Activated T-cell treated with anti-CD3 and anti-CD28 coated beads, Interleukin-2, amount 50 U/mL, for 24 hours (primary cell): ENCODE results near the gene CAPG.

Source experiments
- DNase-seq: peaks from one replicate; pipeline ENCODE4 v3.0.0-alpha.2; 2020
- H3K27ac Mint-ChIP-seq: 2 replicates; pipeline ENCODE4 v1.8.0; 2020; ENCODE audit warnings: mild to moderate bottlenecking, mixed read lengths
- H3K27me3 Mint-ChIP-seq: 2 replicates; pipeline ENCODE4 v1.8.0; 2020; ENCODE audit warnings: mixed read lengths
- H3K36me3 Mint-ChIP-seq: 2 replicates; pipeline ENCODE4 v1.8.0; 2020; ENCODE audit warnings: low read depth, mixed read lengths
- H3K4me1 Mint-ChIP-seq: 2 replicates; pipeline ENCODE4 v1.8.0; 2020; ENCODE audit warnings: low read depth, mixed read lengths
- H3K4me3 Mint-ChIP-seq: 2 replicates; pipeline ENCODE4 v1.8.0; 2020; ENCODE audit warnings: mild to moderate bottlenecking, moderate library complexity, mixed read lengths
- H3K9me3 Mint-ChIP-seq: 2 replicates; pipeline ENCODE4 v1.8.0; 2020; ENCODE audit warnings: mixed read lengths

The CAPG gene

DNA sequence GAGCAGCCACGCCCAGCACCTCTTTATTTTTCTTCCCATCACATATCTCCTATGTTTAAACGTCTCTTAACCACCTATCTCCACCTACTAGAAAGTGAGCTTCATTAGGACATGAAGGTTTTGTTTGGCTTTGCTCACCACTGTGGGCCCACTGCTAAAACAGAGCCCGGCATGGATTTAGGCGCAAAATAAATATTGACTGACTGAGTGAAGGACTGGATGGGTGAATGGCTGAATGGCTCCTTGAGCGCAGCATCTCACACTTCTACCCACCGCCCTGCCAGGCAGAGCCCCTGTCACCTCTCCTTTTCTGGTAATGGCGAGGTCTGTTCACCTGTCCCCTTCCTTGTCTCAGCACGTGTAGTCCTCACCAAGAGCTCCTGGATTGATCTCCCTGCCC, 10.1 kb downstream of the CAPG start:
- peaks cover 8% of the 10 kb centered on the region for H3K9me3 Mint-ChIP-seq
- no peak overlapping the region for H3K27ac Mint-ChIP-seq
- DNase-seq: no peak
- peaks cover 13% of the 10 kb centered on the region for H3K36me3 Mint-ChIP-seq
- H3K4me3 Mint-ChIP-seq: no peak overlapping the region
- peaks cover 10% of the 10 kb centered on the region for H3K4me1 Mint-ChIP-seq
- no peaks in the 10 kb centered on the region for H3K27me3 Mint-ChIP-seq

DNA sequence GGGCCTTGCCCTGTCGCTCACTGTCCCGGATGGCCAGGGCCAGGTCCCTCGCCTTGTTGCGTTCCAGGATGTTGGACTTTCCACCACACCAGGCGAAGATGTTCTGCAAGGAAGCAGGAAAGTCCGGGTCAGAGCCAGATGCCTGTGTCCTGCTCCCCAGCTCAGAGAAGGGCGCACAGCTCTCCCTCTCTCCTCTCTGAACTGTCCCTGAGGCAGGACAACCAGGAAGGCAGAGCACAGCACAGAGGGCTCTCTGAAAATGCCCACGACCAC, 11.0 kb downstream of the CAPG start:
- H3K36me3 Mint-ChIP-seq: peaks cover 9% of the 10 kb centered on the region
- DNase-seq: no peak
- H3K27ac Mint-ChIP-seq: no peak overlapping the region
- H3K9me3 Mint-ChIP-seq: peaks cover 5% of the 10 kb centered on the region
- H3K4me3 Mint-ChIP-seq: no peak overlapping the region
- peaks cover 8% of the 10 kb centered on the region for H3K4me1 Mint-ChIP-seq
- no peaks in the 10 kb centered on the region for H3K27me3 Mint-ChIP-seq

DNA sequence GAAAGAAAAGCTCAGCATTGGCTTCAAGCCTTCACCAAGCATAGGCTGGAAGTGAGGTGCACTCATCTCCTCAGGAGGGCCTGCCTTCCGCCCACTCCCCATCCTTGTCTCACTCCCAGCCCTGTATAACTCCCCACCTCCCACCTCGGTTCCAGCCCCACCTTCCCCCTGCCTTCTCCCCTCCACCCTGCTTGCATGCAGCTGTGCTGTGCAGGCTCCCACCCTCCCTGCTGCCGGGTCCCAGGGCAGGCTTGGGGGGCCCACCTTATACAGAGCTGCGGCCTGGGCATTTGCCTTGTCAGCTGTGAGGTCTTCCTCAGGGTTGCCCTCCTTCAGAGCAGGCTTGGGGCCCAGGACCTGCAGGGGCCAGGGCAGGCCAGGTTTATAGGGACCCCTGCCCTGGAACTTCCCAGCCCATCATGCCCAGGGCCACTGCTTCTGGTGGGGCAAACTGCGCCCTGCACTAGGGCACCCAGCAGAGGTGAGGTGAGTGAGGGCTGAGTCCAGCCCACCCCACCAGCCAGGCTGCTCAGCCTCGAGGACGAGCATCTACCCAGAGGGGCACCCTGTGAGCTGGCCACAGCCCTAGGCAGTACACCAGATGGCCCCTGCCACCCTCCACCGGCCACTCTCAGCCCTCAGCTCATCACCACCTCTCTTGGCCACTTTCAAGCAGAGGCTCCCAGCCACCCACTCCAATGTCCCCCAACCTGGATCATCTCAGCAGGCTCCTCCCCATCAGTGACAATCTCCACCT, 11.6 kb downstream of the CAPG start:
- Mint-ChIP-seq H3K27me3 (no peaks in the 10 kb centered on the region), H3K36me3 (peaks cover 9% of the 10 kb centered on the region), H3K27ac (no peak overlapping the region), H3K9me3 (peaks cover 2% of the 10 kb centered on the region), H3K4me1 (peaks cover 8% of the 10 kb centered on the region), H3K4me3 (no peak overlapping the region)
- DNase-seq: no peak

DNA sequence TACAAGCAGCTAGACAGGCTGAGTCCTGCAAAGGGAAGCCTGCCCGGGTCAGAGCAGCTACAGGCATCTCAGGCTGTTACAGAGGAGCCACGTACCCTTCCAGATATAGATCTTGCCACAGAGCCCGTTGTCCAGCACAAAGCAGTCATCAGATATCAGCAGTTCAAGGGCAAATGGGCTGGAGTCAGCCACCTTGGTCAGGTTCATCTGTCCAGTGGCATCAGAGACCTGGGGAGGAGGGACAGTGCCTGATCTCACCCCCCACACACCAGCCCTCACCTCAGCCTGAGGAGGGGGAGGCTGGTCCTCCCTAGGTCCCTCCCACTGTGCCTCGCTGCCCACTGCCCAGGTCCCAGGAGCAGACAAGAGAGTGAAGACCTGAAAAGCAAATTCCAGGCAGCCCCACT, 12.2 kb downstream of the CAPG start:
- H3K4me1 Mint-ChIP-seq: peaks cover 8% of the 10 kb centered on the region
- no peak for DNase-seq
- H3K27me3 Mint-ChIP-seq: no peaks in the 10 kb centered on the region
- H3K27ac Mint-ChIP-seq: no peak overlapping the region
- H3K36me3 Mint-ChIP-seq: peaks cover 4% of the 10 kb centered on the region
- H3K9me3 Mint-ChIP-seq: no peaks in the 10 kb centered on the region
- no peak overlapping the region for H3K4me3 Mint-ChIP-seq

DNA sequence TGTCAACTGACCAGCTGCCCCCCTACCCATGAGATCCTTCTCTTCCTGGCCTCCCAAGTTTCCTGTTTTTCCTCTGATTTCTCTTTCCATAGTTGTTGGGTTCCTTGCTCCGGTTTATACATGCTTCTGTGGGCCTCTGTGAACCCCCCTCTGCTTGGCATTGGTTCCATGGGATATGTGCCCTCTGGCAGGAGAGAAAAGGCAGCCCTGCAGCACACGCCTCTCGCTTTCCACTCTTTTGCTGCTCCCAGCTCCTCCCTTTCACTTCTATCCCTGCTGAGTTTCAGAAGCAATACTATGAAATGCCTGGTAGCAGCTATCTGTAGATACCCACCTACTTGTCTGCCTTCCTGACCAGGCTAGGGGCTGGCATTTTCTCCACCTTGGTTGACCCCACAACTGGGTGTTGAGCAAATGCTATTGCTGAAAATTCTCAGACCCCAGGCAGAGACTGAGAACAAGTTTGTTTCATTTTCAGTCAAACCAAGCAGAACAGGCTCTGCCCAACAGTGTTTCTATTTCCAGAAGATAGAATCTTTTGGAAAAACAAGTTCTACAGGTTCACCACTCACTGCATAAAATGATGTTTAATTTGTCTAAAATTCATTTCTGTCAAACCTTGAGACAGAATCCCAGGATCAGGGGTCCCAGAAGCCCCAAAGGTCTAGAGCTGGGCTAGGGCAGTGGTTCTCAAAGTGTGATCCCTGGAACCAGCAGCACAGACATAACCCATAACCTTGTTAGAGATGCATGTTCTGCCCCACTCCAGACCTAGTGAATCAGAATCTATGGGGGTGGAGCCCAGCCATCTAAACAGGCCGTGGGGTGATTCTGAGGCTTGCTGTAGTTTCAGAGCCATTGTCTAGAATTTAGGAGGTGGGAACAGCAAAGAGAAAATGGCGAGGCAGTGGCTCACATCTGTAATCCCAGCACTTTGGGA, 13.4 kb downstream of the CAPG start:
- Mint-ChIP-seq H3K9me3 (no peaks in the 10 kb centered on the region), H3K4me1 (peaks cover 16% of the 10 kb centered on the region), H3K27me3 (no peaks in the 10 kb centered on the region), H3K36me3 (peaks cover 4% of the 10 kb centered on the region), H3K27ac (peak overlapping the region; percentile 71), H3K4me3 (no peak overlapping the region)
- no peak for DNase-seq

DNA sequence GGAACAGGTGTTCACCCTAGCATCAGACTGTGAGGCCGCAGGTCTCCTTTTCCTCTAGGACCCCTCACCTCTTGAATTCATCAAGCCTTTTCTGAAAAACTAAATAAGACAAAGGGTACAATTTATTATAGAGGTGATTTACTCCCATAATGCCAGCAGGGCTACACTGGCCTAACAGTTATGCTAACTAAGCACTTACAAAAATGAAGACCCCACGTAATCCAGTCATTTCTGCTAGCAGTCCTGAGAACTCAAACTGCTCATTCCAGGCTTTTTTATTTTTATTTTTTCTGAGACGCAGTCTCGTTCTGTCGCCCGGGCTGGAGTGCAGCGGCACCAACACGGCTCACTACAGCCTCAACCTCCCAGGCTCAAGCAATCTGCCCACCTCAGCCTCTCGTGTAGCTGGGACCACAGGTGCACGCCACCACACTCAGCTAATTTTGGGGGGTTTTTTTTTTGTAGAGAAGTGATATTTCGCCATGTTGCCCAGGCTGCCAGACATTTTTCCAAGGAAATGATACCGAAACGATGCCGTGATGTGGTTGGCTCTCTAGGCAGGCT, 14.2 kb downstream of the CAPG start:
- no peak for DNase-seq
- H3K4me1 Mint-ChIP-seq: peaks cover 21% of the 10 kb centered on the region
- H3K4me3 Mint-ChIP-seq: no peak overlapping the region
- H3K36me3 Mint-ChIP-seq: peaks cover 4% of the 10 kb centered on the region
- H3K27me3 Mint-ChIP-seq: no peaks in the 10 kb centered on the region
- no peaks in the 10 kb centered on the region for H3K9me3 Mint-ChIP-seq
- H3K27ac Mint-ChIP-seq: no peak overlapping the region

DNA sequence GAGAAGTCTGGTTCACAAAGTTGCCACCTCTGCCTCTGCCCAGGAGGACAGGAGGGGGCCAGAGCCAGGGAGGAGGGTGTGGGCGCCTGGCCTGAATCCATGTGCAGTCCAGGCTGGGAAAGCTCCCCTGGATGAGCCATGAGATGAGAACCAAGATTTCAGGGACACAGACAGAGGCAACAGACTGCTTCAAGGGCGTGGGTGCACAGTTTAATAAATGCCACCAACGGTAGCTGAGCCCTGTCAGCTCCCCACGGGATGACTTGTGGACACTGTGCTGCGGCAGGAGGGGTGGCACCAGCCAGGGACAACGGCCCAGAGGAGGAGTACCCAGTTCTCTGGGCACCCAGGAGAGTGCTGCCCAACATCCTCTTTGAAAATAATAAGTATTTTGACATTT, 15.2 kb downstream of the CAPG start:
- Mint-ChIP-seq H3K27ac (no peak overlapping the region), H3K36me3 (peaks cover 9% of the 10 kb centered on the region)

DNA sequence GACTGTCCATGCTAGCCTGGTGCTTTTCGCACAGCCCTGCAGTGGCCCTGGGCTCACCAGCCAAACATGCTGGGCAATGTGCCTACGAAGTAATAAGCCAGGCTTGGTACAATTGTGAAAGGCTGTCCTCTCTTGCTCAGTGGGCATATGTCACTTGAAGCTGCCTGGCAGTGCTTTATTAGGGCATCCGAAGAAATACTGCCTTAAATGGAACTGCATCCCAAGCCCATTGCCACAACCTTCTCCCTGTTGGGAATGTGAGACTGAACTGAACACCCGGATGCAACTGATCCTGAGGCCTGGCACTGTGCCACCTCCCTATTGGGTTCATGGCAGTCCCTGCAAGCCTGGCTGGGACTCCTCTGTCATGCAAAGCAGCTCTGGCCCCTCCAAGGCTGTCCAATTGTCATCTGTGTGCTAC, 15.9 kb downstream of the CAPG start:
- Mint-ChIP-seq H3K4me3 (no peak overlapping the region), H3K27ac (no peak overlapping the region), H3K27me3 (no peaks in the 10 kb centered on the region), H3K36me3 (peaks cover 16% of the 10 kb centered on the region), H3K9me3 (no peaks in the 10 kb centered on the region), H3K4me1 (peaks cover 21% of the 10 kb centered on the region)
- DNase-seq: no peak

More for the DNA sequence above, 15.2 kb downstream of the CAPG start:
- no peak for DNase-seq
- H3K4me3 Mint-ChIP-seq: no peak overlapping the region
- H3K27me3 Mint-ChIP-seq: no peaks in the 10 kb centered on the region
- H3K9me3 Mint-ChIP-seq: no peaks in the 10 kb centered on the region
- H3K4me1 Mint-ChIP-seq: peaks cover 21% of the 10 kb centered on the region

DNA sequence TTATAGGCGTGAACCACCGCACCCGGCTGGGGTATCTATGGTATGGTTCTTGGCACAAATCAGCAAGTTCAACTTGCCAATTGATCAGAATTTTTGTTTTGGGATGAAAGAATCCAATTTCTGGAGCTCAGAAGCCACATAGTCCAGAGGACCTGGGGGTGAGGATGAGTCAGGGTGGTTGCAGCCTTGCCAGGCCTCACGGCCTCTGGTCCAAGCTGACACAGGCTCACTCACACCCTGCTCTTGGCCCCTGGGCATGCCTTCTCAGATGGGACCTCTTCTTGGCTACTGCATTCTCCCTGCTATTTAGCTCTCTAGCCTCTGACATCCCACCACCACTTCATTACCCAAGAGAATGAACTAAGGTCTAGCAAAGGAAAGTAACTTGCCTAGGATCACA, 16.3 kb downstream of the CAPG start:
- Mint-ChIP-seq H3K27ac (no peak overlapping the region), H3K4me1 (peaks cover 21% of the 10 kb centered on the region), H3K4me3 (no peak overlapping the region), H3K27me3 (no peaks in the 10 kb centered on the region), H3K36me3 (peaks cover 18% of the 10 kb centered on the region), H3K9me3 (no peaks in the 10 kb centered on the region)
- no peak for DNase-seq

DNA sequence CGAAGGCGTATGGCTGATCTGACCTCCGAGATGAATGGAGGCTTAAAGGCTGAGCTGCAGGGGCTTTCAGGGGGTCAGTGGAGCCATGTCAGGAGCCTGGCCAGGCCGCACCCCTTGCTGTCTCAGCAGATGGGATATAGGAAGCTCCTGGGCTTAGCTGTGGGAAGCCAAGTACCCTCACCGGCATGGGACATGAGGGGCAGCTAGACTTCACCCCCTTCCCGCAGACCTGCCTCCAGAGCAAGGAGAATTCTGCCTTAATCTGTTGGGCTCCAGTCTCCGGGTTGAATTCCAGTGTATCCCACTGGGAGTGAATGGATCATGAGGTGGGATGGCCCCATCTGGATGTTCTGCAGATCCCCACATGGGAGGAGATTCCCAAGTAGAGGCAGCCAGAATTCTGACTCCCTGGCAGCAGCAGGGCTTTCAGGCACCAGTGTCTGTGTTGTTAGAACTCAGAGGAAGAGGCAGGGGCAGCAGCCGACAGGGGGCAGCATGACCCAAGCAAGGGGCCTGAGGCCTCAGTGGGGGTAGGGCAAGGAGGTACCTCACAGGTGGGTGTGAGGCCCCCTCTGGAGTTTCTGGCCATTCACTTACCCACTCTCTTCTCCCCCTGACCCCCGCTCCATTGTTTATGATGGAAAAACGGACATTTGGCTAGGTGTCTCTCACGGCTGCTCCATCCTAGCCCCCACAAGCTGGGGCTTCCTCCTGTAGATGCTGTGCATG, 19.1 kb downstream of the CAPG start:
- H3K4me3 Mint-ChIP-seq: no peak overlapping the region
- H3K36me3 Mint-ChIP-seq: peaks cover 35% of the 10 kb centered on the region
- H3K27me3 Mint-ChIP-seq: no peaks in the 10 kb centered on the region
- peaks cover 13% of the 10 kb centered on the region for H3K4me1 Mint-ChIP-seq
- peak overlapping the region; percentile 15 for H3K27ac Mint-ChIP-seq
- H3K9me3 Mint-ChIP-seq: no peaks in the 10 kb centered on the region
- DNase-seq: peak; percentile 84

DNA sequence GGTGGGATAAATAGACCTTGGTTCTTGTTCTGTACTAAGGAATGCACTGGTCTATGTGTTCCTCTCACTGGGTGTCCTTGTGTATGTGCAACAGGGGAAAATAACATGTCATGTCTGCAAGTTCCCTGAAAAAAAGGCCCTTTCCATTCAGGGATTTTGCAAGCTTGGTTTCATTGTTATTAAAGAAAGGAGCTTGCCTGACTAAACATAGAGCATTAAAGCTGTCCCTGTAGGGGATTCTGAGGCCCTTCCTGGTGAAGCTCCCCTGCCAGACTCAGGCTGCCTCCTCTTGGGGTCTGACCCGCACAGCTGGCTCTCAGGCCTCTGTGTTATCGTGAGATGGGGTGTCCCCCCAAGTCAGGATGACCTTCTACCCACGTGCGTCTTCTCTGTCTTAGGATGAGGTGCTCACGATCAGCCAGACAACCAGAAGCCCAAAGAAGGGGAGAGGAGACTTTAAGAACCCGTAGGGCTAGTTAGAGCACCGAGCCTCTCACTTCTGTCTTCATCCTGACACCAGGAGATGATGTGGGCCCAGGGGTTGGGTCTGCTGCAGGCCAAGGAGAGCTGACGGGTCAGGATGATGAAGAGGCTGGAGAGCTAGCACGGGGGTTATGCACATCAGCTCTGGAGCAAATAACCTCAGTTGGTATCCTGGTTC, 21.2 kb downstream of the CAPG start:
- Mint-ChIP-seq H3K4me1 (peaks cover 13% of the 10 kb centered on the region), H3K27me3 (no peaks in the 10 kb centered on the region), H3K27ac (peak overlapping the region; percentile 7), H3K36me3 (peaks cover 52% of the 10 kb centered on the region), H3K9me3 (no peaks in the 10 kb centered on the region), H3K4me3 (no peak overlapping the region)
- DNase-seq: no peak

DNA sequence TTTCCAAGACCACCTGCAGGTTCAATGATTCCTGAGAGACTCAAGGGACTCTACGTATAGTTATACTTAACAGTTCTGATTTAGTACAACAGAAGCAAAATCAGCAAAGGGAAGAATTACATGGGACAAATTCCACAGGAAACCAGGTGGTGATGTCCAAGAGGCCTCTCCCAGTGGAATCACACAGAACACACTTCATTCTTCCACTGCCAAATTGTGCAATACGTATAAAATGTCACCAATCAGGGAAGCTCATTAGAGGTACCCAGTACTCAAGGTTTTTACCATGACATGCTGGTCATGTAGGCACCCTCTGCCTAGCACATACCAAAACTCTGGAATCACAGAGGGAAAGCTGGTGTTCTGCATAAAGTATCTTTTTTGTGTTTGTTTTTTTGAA, 22.4 kb downstream of the CAPG start:
- Mint-ChIP-seq H3K27ac (no peak overlapping the region), H3K27me3 (no peaks in the 10 kb centered on the region), H3K9me3 (no peaks in the 10 kb centered on the region), H3K4me1 (peaks cover 12% of the 10 kb centered on the region), H3K4me3 (no peak overlapping the region), H3K36me3 (peaks cover 52% of the 10 kb centered on the region)
- DNase-seq: no peak

DNA sequence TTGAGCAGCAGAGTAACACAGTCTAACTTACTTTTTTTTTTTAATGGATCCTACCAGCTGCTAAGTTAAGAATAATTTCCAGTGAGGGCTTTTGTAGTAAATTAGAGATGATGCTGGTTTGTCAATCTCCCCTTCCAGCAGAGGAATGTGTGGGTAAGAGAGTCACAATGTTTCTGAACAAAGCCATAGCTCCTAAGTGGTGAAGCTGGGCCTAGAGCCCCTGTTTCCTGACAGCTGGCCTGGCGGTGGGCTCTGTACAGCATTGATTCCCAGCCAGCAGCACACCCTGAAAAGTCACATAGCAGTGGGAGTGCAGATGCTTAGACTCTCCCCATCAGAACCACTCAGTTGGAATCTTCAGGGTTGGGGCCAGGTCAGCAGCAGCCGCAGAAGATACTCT, 24.4 kb downstream of the CAPG start:
- Mint-ChIP-seq H3K36me3 (peaks cover 60% of the 10 kb centered on the region), H3K4me1 (no peaks in the 10 kb centered on the region), H3K27me3 (no peaks in the 10 kb centered on the region), H3K4me3 (no peak overlapping the region), H3K9me3 (no peaks in the 10 kb centered on the region), H3K27ac (no peak overlapping the region)
- no peak for DNase-seq

DNA sequence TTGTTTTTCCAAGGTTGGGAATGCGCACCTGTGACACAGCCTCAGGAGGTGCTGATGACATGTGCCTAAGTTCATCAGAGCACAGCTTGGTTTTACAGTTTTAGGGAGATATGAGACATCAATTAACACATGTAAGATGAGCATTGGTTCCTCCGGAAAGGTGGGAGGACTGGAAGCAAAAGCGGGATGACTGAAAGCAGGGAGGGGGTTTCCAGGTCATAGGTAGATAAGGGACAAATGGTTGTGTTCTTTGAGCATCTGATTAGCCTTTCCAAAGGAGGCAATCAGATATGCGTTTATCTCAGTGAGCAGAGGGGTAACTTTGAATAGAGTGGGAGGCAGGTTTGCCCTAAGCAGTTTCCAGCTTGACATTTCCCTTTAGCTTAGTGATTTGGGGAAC, 26.3 kb downstream of the CAPG start:
- H3K4me1 Mint-ChIP-seq: no peaks in the 10 kb centered on the region

More for the DNA sequence above, 26.3 kb downstream of the CAPG start:
- H3K9me3 Mint-ChIP-seq: peaks cover 6% of the 10 kb centered on the region
- peaks cover 62% of the 10 kb centered on the region for H3K36me3 Mint-ChIP-seq
- no peaks in the 10 kb centered on the region for H3K27me3 Mint-ChIP-seq
- H3K27ac Mint-ChIP-seq: no peak overlapping the region
- no peak for DNase-seq
- H3K4me3 Mint-ChIP-seq: no peak overlapping the region
